GM12873 (cell line): ENCODE data around the gene HIP1.

Source experiments
- CTCF ChIP-seq: IDR thresholded peaks from 2 replicates; pipeline ENCODE4 v1.5.1; 2012; ENCODE audit warnings: low read depth, mild to moderate bottlenecking, moderate library complexity, low read length, control low read depth; ENCODE audit not compliant: insufficient read depth; ENCODE audit errors: missing control alignments

Gene HIP1

GRCh38 chr7:75619636-75620035 lies 119.1 kb downstream of the HIP1 start:
- no peak for TF ChIP-seq CTCF

- TF ChIP-seq CTCF = no peak
Observed at GRCh38 chr7:75617634-75618234, 121.0 kb downstream of the HIP1 start.

GRCh38 chr7:75616421-75617167 lies 122.1 kb downstream of the HIP1 start:
- no peak for TF ChIP-seq CTCF

- no peak for TF ChIP-seq CTCF
Observed at GRCh38 chr7:75614401-75614800, 124.3 kb downstream of the HIP1 start.

- TF ChIP-seq CTCF = no peak
Observed at GRCh38 chr7:75613351-75613750, 125.4 kb downstream of the HIP1 start.

GRCh38 chr7:75611557-75612178 lies 127.1 kb downstream of the HIP1 start:
- TF ChIP-seq CTCF = no peak

GRCh38 chr7:75608451-75609122 lies 130.2 kb downstream of the HIP1 start:
- TF ChIP-seq CTCF = no peak
